Measurements from ENCODE around the gene ZNF232.
"Not testable (repeated sequence)": the region's sequence is repeated elsewhere in the genome, so short reads cannot be mapped to it uniquely, and the experiment has no call there.

Gene ZNF232

DNA sequence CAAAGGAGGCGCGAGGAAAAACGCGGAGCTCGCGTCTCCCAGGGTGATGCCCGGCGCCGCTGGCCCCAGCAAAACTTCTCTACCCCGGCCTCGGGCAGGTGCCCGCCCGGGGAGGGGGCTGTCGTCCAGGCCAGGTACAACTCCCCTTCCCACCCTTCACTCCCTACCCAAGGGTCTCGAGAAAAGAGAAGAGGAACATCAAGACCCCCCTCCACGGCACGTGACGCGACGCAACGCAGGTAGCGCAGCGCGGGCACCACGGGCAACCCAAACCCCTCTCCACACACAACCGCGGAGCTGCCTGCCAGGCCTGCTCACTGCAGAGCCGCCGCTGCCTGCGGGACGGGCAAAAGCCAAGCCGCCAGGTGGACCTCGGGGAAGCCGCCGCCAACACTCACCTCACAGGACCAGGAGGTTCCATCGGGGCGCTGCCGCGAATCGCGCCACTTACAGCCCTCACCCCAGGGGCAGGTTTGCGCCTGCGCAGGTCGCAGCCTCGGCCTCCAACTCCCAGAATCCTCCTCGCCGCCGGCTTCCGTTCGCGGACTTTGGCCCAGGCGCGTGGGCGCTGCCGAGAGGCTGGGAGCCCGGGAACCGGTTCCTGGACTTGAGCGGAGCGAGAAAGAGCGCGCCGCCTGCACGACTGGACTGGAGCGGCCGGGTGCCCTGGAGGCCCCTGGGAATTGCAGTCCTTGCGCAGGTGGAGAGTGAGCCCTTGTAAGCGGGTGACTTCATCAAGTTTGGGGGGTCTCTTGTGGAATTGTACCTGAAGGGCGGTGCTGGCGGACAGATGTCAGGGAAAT is at the start of gene ZNF232:
TSS of gene ZNF232 (minus strand) at position 477 of the 803 bp plus-strand sequence. CDS start at position 421, 56 bp downstream.
- peak; percentile 96 for DNase-seq

GRCh38 chr17:5160702-5161101 is 49.0 kb upstream of the ZNF232 start:
- DNase-seq: not testable (repeated sequence)

DNA sequence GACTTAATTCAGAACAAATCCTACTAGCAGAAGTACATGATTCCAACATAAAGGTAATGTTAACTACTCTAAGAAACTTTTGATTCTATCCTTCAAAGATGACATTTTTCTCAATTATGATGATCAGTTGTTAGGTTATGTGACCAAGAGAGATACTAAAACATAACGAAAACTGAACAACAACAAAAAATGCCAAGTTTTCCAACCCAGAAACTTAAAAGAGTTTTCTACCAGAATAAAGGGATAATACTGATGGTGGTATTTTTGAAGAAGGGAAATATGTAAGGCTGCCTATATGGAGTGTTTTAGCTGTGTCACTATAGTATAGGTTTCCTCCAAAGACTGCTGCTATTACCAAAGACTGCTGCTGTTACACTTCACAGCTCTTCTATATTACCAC is 34.4 kb upstream of the ZNF232 start:
- not testable (repeated sequence) for DNase-seq

- not testable (repeated sequence) for DNase-seq
Observed at GRCh38 chr17:5142877-5143276, 31.2 kb upstream of the ZNF232 start.

GRCh38 chr17:5139458-5139732 is 27.7 kb upstream of the ZNF232 start:
- DNase-seq: no peak

DNA sequence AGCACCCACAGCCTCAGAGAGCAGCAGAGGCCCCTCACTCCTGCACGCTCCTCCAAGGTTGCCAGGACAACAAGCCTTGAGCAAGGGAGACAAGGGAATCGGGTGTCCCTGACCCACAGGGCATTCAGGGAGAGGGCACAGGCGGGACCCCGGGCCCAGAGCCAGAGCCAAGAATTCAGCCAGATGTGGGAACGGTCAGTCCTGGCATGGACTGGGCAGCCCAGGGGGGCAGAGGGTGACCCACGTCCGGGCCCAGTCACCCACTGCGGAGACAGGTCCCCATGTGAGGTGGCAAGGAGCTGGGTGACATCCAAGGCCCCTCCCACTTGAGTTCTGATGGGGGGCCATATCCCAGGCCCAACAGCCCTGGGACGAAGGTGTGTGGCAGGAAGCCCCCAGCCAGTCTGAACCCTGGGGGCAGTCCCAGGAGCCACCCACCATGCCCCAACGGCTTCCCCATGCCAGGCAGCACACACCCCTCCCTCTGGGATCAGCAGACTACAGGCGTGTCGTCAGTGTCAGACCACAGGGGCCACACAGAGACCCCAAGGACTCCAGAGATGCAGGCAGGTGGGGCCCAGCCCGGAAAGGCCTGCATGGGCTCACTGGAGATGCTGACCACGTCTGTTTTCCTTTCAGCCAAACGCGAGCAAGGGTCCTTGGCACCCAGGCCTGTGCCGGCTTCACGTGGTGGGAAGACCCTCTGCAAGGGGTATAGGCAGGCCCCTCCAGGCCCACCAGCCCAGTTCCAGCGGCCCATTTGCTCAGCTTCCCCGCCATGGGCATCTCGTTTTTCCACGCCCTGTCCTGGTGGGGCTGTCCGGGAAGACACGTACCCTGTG is 27.2 kb upstream of the ZNF232 start:
- no peak for DNase-seq

DNA sequence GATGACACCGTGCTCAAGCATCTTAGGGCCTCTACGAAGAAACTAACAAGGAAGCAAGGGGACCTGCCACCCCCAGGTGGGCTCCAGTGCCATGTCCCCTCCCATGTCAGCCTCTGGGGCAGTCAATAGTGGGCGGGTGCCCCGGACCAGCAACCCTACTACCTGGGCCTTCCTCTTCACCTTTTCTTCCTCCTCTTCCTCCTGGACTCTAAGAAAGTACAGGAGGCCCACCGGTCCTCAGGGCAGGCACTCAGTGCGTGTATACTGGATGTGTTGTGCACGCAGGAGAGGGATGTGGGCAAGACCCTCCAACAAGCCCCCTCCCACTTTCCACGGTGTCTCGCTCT is 26.5 kb upstream of the ZNF232 start:
- not testable (repeated sequence) for DNase-seq

DNA sequence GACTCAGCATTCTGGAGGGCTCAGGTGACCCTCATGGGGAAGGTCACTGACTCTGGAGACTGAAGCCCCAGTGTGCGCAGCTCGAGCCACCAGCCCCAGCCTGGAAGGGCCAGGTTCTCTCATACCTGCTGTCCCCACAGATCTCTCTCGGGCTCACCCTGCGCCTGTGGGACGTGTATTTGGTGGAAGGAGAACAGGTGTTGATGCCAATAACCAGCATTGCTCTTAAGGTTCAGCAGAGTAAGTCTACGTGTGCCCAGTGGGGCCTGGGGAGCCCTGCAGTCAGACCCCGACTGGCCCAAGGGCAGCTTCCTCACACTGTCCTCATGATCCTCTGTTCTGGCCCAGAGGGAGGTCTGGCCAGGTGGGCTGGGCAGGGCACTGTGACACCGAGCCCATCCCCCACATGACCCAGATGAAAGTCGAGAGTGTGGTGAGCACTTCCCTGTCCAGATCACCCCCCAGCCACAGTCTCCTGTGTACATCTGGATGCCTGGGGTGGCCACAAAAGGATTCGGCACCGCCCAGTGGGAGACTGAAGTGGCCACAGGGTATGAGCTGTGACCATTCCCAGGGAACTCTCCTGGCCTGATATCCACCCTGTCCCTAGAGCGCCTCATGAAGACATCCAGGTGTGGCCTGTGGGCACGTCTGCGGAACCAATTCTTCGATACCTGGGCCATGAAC is 26.0 kb upstream of the ZNF232 start:
- not testable (repeated sequence) for DNase-seq

- not testable (repeated sequence) for DNase-seq
Observed at GRCh38 chr17:5136580-5137412, 25.1 kb upstream of the ZNF232 start.

DNA sequence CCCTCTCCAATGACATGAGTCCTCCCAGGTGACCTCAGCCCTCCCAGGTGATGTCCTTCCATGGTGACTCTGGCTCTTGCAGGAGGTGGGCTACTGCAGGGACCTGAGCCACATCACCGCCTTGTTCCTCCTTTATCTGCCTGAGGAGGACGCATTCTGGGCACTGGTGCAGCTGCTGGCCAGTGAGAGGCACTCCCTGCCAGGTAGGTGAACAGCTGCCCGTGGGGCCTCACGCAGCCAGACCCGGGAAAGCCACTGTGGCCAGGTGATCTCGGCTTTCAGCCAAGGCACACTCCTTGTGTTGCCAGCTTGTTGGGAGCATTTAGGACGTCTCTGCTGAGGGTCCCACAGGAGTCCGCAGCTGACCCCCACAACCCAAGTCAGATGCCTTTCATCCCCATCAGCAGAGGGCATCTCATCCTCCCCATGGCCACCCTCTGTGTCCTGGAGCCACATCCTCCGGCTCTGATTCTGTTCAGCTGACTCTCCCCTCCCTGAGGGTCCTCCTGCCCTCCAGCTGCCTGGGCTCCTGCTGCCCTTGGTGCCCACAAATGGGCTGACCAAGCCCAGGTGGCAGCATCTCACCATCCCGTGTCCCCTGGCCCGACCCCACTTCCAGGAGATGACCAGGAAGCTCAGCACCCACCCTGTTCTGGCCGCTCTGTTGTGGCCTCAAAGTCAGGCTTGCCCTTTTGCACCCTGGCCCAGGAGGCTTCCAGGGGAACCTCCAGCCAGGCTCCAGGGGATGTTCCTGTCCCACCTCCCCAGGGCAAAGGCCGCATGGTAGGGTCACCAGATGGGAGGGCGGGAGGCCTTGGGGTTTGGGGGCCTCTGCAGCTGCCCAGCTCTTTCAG is 24.3 kb upstream of the ZNF232 start:
- DNase-seq: no peak

DNA sequence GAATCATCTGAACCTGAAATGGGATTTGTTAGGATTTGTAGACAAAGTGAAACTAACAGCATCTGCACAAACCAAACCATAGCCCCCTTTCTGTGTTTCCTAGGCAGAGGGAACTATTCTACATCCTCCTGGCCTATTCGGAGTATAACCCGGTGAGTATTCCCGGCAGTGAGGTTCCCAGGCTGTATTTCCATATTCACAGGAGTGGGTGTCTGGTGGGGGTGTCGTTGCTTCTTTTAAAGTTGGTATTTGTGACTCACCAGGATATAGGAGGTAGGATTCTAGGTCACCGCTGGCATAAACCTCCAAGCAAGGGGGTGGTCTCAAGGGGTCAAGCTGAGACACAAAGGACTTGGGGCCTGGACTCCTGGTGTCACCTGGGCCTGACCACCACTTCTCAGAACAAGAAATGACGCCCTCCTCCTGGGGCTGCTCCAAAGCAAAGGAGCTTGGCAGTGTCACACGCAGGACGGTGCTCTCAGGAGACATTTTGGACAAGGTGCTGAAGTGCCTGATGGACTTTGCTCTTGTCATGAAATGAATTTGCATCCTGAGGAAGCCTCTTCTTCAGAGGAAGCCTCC is 23.5 kb upstream of the ZNF232 start:
- not testable (repeated sequence) for DNase-seq

DNA sequence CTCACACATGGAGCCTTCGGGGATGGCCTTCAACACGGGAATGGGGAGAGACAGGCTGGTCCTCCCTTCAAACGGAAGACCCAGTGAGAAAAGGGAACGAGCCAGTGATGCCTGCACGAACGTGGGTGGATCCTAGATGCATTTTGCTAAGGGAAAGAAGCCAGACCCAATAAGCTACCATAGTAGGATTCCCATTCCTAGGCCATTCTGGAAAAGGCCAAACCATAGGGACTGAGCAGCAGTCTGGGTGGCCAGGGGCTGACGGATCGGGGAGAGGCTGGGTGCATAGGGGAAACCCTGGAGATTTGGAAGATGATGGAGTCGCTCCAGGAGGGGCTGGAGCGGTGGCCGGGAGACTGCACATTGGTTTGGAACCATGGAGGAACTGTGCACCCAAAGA is 22.9 kb upstream of the ZNF232 start:
- DNase-seq: not testable (repeated sequence)

- not testable (repeated sequence) for DNase-seq
Observed at GRCh38 chr17:5133961-5134360, 22.3 kb upstream of the ZNF232 start.

DNA sequence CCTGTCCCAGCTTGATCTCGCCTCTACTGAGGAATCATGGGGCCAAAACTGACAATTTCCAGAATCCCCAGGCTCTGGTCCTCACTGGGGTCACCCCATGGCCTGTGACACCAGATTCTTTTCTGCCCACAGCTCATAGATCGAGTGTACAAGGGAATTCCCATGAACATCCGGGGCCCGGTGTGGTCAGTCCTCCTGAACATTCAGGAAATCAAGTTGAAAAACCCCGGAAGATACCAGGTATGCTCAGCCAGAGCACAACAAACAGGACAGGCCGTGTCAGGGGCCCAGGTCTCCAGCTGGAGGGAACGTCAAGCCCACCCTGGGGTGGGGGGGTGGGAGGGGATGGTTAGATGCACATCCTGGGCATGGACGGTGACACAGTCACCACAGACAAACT is 21.6 kb upstream of the ZNF232 start:
- no peak for DNase-seq

GRCh38 chr17:5132503-5133225 is 21.0 kb upstream of the ZNF232 start:
- DNase-seq: not testable (repeated sequence)

GRCh38 chr17:5131799-5132502 is 20.3 kb upstream of the ZNF232 start:
- DNase-seq: not testable (repeated sequence)

DNA sequence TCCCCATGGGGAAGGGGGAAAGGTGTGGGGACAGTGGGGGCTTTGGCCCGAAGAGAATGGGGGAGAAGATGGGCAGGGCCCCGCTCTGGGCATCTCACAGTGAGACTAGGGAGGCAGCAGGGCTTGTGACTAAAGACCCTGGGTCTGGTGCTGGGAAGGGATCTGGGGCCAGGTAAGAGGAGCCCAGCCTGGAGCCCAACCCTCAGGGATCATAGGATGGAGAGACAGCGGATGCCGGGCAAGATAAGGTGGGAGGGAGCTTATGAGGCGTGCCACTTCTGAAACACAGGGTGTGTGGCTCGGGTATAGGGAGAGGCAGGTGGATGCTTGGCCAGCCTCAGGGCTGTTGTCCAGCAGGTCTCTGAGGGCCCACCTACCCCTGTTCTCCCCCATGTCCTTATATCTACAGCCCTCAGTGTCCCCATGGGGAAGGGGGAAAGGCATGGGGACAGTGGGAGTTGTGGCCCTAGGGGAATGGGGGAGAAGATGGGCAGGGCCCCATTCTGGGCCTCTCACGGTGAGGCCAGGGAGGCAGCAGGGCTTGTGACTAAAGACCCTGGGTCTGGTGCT is 19.6 kb upstream of the ZNF232 start:
- no peak for DNase-seq

GRCh38 chr17:5130687-5131086 is 19.0 kb upstream of the ZNF232 start:
- DNase-seq: not testable (repeated sequence)

GRCh38 chr17:5130261-5130660 is 18.6 kb upstream of the ZNF232 start:
- DNase-seq: not testable (repeated sequence)

DNA sequence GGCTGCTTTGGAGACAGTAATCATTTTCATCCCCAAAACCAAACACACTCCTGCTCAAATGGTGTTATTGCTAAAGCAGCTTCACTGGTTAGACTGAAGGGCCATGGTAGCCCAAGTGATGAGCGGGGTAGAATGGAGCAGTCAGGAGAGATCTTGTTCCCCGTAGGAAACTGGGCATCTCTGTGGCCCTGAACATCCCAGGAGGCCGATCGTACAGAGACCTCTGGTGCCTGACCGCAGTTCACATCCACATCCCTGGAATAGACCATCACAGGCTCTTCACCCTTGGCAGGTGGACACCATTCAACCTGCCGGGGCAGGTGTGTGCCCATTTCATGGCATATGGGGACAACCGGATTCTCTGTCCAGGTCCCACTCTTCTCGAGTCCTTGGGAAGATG is 18.1 kb upstream of the ZNF232 start:
- not testable (repeated sequence) for DNase-seq
